Peyer's patch (tissue), 4 donors: ENCODE results near the gene ANKRD18A. TPM values are rescaled to one million over a fixed set of nuclear protein-coding genes. Genes with fewer than 3 reads are reported as not detected.
A peak's percentile ranks its signal among the peaks of the same experiment; 100 is the strongest.
"Not testable (repeated sequence)": the region's sequence is repeated elsewhere in the genome, so short reads cannot be mapped to it uniquely, and the experiment has no call there.

Source experiments
- DNase-seq, 3 donors: peaks; one replicate each; pipeline ENCODE4 v3.0.0-alpha.2; 2017 to 2019
- H3K27ac ChIP-seq, 4 donors: fragments of 200-600 bp; sonication (generic); one replicate each; pipeline ENCODE4 v1.5.1; 2016 to 2019
- H3K27me3 ChIP-seq, 2 donors: fragments of 200-600 bp; sonication (generic); one replicate each; pipeline ENCODE4 v1.5.1; 2019
- H3K36me3 ChIP-seq, 3 donors: fragments of 200-600 bp; sonication (generic); one replicate each; pipeline ENCODE4 v1.5.1; 2016 to 2019
- H3K4me1 ChIP-seq, 4 donors: fragments of 200-600 bp; sonication (generic); one replicate each; pipeline ENCODE4 v1.5.1; 2016 to 2019
- H3K4me3 ChIP-seq, 4 donors: fragments of 200-600 bp; sonication (generic); 1 replicate in 3 of 4; 2 replicates in 1 of 4; pipeline ENCODE4 v1.5.1; 2016 to 2019; ENCODE audit warnings: mild to moderate bottlenecking in 1 of 4
- H3K9me3 ChIP-seq, 4 donors: fragments of 200-600 bp; sonication (generic); one replicate each; pipeline ENCODE4 v1.5.1; 2016 to 2019; ENCODE audit warnings: mild to moderate bottlenecking in 1 of 4
- POLR2A ChIP-seq, 2 donors: fragments of 450-650 bp; IDR thresholded peaks; one replicate each; pipeline ENCODE4 v1.5.1; 2017; ENCODE audit warnings: antibody characterized with exemption in 2 of 2, mild to moderate bottlenecking in 2 of 2, moderate library complexity in 2 of 2
- total RNA-seq, 4 donors: library from RNA; depleted of rRNA; stranded (reverse); fragments of >200 nt; gene quantifications; one replicate each; pipeline ENCODE4 v1.1.0, GENCODE V29; 2016
- TF ChIP-seq, protein P1 (sequence below), 6 experiments: fragments of 450-650 bp in 4 of 6; fragments of 200-600 bp in 2 of 6; sonication (generic) in 1 of 6; IDR thresholded peaks; one replicate each; pipeline ENCODE4 v1.5.1; 2017 to 2019; ENCODE audit warnings: antibody characterized with exemption in 6 of 6, mild to moderate bottlenecking in 3 of 6, moderate library complexity in 1 of 6

ANKRD18A gene
- total RNA-seq, 4 donors from 2014 or later = 6.7 to 18.1 (median 11.9) TPM

DNA sequence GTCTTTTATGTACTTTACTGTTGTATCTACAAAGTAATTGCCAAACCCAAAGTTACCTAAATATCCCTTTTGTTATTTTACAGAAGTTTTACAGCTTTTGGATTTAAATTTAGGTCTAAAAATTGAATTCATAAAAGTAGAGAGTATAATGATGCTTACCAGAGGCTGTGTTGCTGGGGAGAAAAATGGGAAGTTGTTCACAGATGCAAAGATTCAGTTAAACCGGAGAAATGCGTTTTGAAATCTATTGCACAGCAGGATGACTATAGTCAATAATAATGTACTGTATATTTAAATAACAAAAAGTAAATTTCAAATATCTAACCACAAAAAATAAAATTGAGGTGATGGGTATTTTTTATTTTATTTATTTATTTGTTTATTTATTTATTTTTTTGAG is 2.6 kb upstream of the ANKRD18A start:
- H3K4me3 ChIP-seq = no peak overlapping the region
- H3K9me3 ChIP-seq = peaks cover 0 to 5% (median 0%) of the 10 kb centered on the region in 4 donors
- H3K27me3 ChIP-seq = no peaks in the 10 kb centered on the region
- TF ChIP-seq, protein P1, sequence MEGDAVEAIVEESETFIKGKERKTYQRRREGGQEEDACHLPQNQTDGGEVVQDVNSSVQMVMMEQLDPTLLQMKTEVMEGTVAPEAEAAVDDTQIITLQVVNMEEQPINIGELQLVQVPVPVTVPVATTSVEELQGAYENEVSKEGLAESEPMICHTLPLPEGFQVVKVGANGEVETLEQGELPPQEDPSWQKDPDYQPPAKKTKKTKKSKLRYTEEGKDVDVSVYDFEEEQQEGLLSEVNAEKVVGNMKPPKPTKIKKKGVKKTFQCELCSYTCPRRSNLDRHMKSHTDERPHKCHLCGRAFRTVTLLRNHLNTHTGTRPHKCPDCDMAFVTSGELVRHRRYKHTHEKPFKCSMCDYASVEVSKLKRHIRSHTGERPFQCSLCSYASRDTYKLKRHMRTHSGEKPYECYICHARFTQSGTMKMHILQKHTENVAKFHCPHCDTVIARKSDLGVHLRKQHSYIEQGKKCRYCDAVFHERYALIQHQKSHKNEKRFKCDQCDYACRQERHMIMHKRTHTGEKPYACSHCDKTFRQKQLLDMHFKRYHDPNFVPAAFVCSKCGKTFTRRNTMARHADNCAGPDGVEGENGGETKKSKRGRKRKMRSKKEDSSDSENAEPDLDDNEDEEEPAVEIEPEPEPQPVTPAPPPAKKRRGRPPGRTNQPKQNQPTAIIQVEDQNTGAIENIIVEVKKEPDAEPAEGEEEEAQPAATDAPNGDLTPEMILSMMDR (IDR thresholded peaks at IDR 0.05) = no peak
- no peak for TF ChIP-seq POLR2A (IDR thresholded peaks at IDR 0.05)
- no peak for DNase-seq
- H3K4me1 ChIP-seq = peaks cover 0 to 24% (median 6%) of the 10 kb centered on the region in 4 donors
- H3K36me3 ChIP-seq = no peaks in the 10 kb centered on the region
- no peak overlapping the region for H3K27ac ChIP-seq

- H3K4me1 ChIP-seq = peaks cover 0 to 24% (median 6%) of the 10 kb centered on the region in 4 donors
- H3K9me3 ChIP-seq = peaks cover 0 to 5% (median 0%) of the 10 kb centered on the region in 4 donors
- DNase-seq = peak in 1 of 3 donors; percentile 65
- TF ChIP-seq, protein P1 (IDR thresholded peaks at IDR 0.05) = no peak
- H3K36me3 ChIP-seq = no peaks in the 10 kb centered on the region
- H3K27me3 ChIP-seq = no peaks in the 10 kb centered on the region
- no peak overlapping the region for H3K27ac ChIP-seq
- H3K4me3 ChIP-seq = peak overlapping the region in 3 of 4 donors; percentile 48 to 66 (median 53)
These were observed 1.9 kb upstream of the ANKRD18A start for GRCh38 chr9:38622288-38622674.

DNA sequence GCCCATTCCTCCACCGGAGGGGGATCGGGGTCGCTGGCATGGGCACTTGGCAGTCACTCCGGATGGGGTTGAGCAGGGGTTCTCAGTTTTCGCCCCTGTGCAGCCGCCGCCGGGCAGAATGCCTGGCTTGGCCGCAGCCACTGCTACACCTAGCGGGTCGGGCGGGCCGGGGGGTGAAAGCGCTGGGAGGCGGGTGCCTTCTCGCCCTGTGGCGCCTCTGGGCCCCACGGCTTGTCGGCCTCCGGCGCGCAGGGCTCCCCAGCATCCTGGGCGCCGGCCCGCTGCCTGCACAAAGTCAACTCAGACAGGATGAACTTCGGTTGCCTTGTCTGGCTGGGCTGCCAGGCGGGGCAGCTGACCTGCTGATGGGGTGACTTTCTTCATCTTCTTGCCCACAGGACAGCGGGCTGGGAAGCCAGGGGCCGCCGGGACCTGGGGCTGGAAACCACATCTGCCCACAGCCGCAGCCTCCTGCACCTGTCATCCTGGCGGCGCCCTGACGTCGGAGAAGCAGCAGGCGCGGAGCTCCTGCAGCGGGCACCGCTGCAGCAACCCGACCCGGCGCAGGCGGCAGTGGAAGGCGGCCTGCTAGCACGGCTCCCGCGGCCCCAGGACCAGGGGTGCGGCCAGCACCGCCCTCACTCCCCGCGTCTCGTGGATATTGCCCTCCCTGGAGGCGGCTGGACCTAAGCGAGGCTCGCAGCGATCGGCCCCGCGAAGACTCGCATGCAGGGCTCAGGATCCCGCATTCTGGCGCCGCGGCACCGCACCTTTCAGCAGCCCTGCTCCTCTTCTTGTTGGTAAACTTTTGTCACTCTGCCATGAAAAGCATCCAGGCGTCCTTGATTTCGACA is 1.3 kb upstream of the ANKRD18A start:
- no peaks in the 10 kb centered on the region for H3K36me3 ChIP-seq
- H3K27ac ChIP-seq = peak overlapping the region; percentile 18 to 77 (median 55)
- H3K4me1 ChIP-seq = peaks cover 0 to 24% (median 6%) of the 10 kb centered on the region in 4 donors
- DNase-seq = peak in 2 of 3 donors; percentile 50 to 66
- no peak for TF ChIP-seq POLR2A (IDR thresholded peaks at IDR 0.05)
- TF ChIP-seq, protein P1 (IDR thresholded peaks at IDR 0.05) = no peak
- H3K27me3 ChIP-seq = no peaks in the 10 kb centered on the region
- H3K4me3 ChIP-seq = peak overlapping the region; percentile 40 to 66 (median 50)
- peaks cover 0 to 5% (median 0%) of the 10 kb centered on the region in 4 donors for H3K9me3 ChIP-seq

DNA sequence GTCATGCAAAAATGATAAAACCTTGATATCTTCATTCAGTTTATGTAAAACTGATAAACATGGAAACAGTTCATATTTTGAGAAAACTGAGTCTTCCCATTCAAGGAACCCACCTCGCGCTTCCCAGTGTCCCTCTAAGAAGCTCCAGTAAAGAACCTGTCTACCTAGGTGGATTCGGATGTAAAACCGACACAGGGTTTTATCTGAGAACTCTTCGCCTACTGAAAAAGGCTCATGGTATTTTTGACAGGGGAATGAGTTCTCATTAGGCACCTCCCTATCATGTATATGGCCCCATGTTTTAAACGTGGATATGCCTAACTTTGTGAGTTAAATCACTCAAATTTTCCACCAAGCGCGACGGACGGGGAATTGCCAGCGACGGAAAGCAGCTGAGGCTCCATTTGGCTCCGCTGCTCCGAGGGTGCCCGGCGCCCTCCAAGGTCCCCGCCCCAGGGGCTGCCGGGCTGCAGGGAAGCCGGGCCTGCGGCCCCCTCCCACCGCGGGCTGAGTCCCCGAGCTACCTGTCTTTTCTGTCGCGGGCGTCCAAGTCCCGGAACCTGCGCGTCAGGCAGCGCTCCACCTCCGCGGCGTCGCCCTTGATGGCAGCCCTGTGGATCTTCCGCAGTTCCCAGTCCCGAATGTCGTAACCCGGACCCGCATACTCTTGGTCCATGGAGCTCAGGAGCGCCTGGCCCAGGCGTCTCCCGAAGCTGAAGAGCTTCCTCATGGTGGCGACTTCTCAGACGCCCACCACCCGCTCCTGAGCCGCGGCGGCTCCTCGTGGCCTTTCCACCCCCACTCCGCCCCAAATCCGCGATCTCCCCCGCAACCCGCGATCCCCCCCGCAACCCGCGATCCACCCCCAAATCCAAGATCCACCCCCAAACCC is 594 bp downstream of the ANKRD18A start:
- no peak for TF ChIP-seq POLR2A (IDR thresholded peaks at IDR 0.05)
- TF ChIP-seq, protein P1 (IDR thresholded peaks at IDR 0.05) = no peak
- Histone ChIP-seq H3K27ac (peak overlapping the region in 3 of 4 donors; percentile 32 to 77 (median 76)), H3K27me3 (no peaks in the 10 kb centered on the region)

DNA sequence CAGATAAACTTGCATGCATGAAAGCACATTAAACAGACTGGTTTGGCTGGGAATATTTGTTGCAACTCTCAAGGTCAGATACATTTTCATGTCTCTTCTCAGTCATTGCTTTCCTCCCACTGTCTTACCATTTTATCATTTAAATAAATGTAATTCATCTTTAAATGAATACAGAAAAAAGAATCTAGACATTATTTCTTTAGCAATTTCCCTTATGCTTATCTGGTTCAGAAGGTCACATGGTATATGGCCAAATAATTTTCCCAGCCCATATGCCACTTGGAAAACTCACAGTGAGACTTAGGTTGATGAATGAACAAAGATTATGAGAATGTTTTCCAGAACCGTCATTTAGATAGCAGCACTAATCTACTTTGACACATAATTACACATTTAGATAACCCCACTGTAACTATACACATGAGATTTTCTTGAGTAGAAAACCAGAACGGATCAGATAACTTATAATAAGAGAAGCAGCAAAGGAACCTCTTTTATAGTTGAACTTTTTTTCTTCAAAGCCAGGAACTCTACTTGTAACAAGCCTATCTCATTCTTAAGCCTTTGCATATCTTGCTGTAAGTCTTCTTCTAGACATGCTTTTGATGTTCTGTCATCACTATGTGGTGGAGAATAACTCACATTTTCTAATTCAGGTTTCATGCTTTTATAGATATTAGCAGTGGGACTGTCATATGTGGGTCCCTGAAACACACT is 22.2 kb downstream of the ANKRD18A start:
- not testable (repeated sequence) for H3K27me3 ChIP-seq, H3K36me3 ChIP-seq, H3K4me3 ChIP-seq, H3K4me1 ChIP-seq, H3K9me3 ChIP-seq, H3K27ac ChIP-seq, DNase-seq

More for the DNA sequence above, 594 bp downstream of the ANKRD18A start:
- peaks cover 0 to 5% (median 0%) of the 10 kb centered on the region in 4 donors for H3K9me3 ChIP-seq
- H3K4me1 ChIP-seq = peaks cover 0 to 24% (median 6%) of the 10 kb centered on the region in 4 donors
- H3K4me3 ChIP-seq = peak overlapping the region; percentile 40 to 66 (median 50)
- DNase-seq = peak in 2 of 3 donors; percentile 50 to 61
- H3K36me3 ChIP-seq = no peaks in the 10 kb centered on the region

DNA sequence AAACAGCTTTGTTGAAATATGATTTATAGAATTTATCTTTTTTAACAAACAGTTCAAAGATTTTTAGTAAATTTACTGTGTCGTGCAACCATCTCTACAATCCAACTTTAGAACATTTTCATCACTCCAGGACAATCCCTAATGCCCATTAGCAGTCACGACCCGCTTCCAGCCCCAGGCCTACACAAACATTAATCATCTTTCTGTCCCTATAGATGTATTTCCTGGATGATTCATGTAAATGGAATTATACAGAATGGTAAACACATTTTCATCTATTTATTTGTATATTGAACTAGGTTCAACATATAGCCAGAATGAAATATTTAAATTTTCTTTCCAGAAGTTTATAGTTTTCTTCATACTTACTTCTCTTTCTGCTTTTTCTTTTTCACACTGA is 25.3 kb downstream of the ANKRD18A start:
- H3K4me3 ChIP-seq, H3K27me3 ChIP-seq, H3K36me3 ChIP-seq, H3K27ac ChIP-seq, H3K4me1 ChIP-seq, DNase-seq, H3K9me3 ChIP-seq: not testable (repeated sequence)

DNA sequence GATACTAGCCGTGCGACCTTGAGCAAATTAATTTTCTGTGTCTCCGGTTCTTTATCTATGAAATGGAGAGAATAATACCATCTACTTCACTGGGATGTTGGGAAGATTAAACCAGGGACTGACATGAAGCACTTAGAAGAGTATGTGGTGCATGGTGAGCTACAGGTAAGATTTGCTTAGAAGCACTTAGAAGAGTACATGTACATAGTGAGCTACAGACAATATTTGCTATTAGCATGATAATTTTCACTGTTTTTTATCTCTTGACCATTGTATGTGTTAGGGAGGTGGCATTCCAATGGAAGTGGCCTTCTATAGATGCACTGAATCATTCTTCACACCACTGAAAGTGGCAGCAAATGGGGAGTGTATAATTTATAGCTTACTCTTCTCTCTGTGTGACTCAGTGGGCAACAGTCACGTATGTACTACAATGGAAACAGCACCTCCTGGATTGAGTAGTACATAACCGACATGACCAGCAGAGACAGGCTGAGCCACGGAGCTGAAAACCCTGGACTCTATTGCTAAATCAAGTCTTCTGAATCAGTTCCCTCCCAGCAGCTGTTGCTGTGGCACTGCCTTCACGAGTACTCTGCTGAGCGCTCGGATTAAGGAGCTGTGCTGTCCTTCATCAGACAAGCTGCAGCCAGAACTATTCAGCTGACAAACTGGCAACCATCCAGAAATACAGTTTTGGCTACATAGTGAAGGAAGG is 28.9 kb downstream of the ANKRD18A start:
- not testable (repeated sequence) for H3K27me3 ChIP-seq, DNase-seq, H3K4me3 ChIP-seq, H3K36me3 ChIP-seq, H3K9me3 ChIP-seq, H3K4me1 ChIP-seq, H3K27ac ChIP-seq

DNA sequence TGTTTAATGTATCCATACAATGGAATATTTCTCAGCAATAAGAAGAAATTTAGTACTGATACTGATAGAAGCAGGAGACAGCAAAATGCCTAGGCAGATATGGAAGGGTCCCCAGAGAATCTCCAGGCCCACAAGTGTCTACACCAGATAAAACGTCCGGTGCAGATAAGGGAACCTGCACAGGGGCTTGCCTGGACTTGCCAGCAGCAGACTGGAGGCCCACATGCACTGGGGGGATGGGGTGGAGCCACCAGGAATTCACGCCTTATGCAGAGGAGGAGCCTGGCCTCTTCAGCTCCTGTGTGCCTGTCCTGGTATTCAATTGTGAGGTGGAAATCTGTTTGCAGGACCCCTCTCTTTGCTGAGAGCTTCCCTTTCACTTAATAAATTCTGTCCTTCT is 36.6 kb downstream of the ANKRD18A start:
- not testable (repeated sequence) for DNase-seq, H3K4me3 ChIP-seq, H3K9me3 ChIP-seq, H3K27ac ChIP-seq, H3K36me3 ChIP-seq, H3K4me1 ChIP-seq, H3K27me3 ChIP-seq

DNA sequence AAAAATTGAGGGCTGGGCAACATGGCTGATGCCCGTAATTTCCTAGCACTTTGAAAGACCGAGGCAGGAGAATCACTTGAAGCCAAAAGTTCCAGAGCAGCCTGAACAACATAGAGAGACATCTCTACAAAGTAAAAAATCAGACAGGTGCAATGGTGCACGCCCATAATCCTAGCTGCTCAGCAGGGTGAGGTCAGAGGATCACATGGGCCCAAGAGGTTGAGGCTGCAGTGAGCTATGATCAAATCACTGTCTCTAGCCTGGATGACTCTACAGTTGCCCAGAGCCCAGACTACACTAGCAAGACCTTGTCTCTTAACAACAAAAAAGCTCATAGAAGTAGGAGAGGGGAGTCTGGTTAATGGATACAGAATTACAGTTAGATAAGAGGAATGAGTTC is 40.3 kb downstream of the ANKRD18A start:
- H3K27me3 ChIP-seq, H3K36me3 ChIP-seq, H3K4me1 ChIP-seq, DNase-seq, H3K4me3 ChIP-seq, H3K27ac ChIP-seq, H3K9me3 ChIP-seq: not testable (repeated sequence)
